Breast epithelium (tissue), 4 donors: ENCODE measurements around the gene VGLL1. TPM values are rescaled to one million over a fixed set of nuclear protein-coding genes. Genes with fewer than 3 reads are reported as not detected.

Experiments used
- DNase-seq, 2 donors: peaks; one replicate each; pipeline ENCODE4 v3.0.0-alpha.2; 2019; ENCODE audit warnings: low spot score in 2 of 2
- H3K27ac ChIP-seq, 2 donors: fragments of 200-600 bp; sonication (generic) in 1 of 2; one replicate each; pipeline ENCODE4 v1.5.1; 2016 to 2019; ENCODE audit warnings: mild to moderate bottlenecking in 1 of 2
- H3K27me3 ChIP-seq, 2 donors: fragments of 200-600 bp; sonication (generic) in 1 of 2; one replicate each; pipeline versions ENCODE4 v1.5.1 to v1.6.0; 2017 to 2019; ENCODE audit warnings: control low read depth in 1 of 2, mild to moderate bottlenecking in 1 of 2
- H3K36me3 ChIP-seq: fragments of 200-600 bp; one replicate; pipeline ENCODE4 v1.5.1; 2019
- H3K4me1 ChIP-seq, 2 donors: fragments of 200-600 bp; sonication (generic); one replicate each; pipeline ENCODE4 v1.5.1; 2016 to 2019; ENCODE audit warnings: control low read depth in 1 of 2
- H3K4me3 ChIP-seq, 3 donors: fragments of 200-600 bp; sonication (generic); 1 replicate in 2 of 3; 2 replicates in 1 of 3; pipeline ENCODE4 v1.5.1; 2016 to 2019; ENCODE audit warnings: mild to moderate bottlenecking in 3 of 3, moderate library complexity in 2 of 3
- H3K9me3 ChIP-seq, 2 donors: fragments of 200-600 bp; sonication (generic) in 1 of 2; one replicate each; pipeline ENCODE4 v1.5.1; 2016 to 2019; ENCODE audit warnings: control low read depth in 1 of 2
- CTCF ChIP-seq, 3 donors: fragments of 450-650 bp; IDR thresholded peaks; one replicate each; pipeline ENCODE4 v1.5.1; 2016 to 2017; ENCODE audit warnings: antibody characterized with exemption in 3 of 3, mild to moderate bottlenecking in 3 of 3, moderate library complexity in 3 of 3
- POLR2A ChIP-seq: fragments of 450-650 bp; IDR thresholded peaks from one replicate; pipeline ENCODE4 v1.6.1; 2016; ENCODE audit warnings: antibody characterized with exemption, mild to moderate bottlenecking, moderate library complexity
- POLR2AphosphoS5 ChIP-seq, 3 donors: sonication (generic); formaldehyde crosslinking; IDR thresholded peaks; one replicate each; pipeline ENCODE4 v1.6.1; 2017; ENCODE audit warnings: antibody characterized with exemption in 3 of 3
- intact Hi-C: fragments of 100-400 bp; cut with DNase I; formaldehyde crosslinking; loops from one replicate; pipeline ENCODE4 v1.15.1; 2023; ENCODE audit warnings: low total_unique reads
- total RNA-seq, 3 donors: library from RNA; depleted of rRNA; stranded (reverse); fragments of >200 nt; gene quantifications; one replicate each; pipeline ENCODE4 v1.1.0, GENCODE V29; 2016

The VGLL1 gene
- total RNA-seq, 3 donors from 2014 or later, result 2.5 to 3.9 TPM; not detected in 1

GRCh38 chrX:136598631-136599030 lies 66.6 kb downstream of the VGLL1 start:
- no peak for DNase-seq
- H3K4me3 ChIP-seq, result no peak overlapping the region
- peaks cover 0 to 12% of the 10 kb centered on the region in 2 donors for H3K27me3 ChIP-seq
- TF ChIP-seq POLR2AphosphoS5 (IDR thresholded peaks at IDR 0.05) (no peak), CTCF (IDR thresholded peaks at IDR 0.05) (no peak), POLR2A (no peak)
- H3K36me3 ChIP-seq, result no peaks in the 10 kb centered on the region
- H3K4me1 ChIP-seq, result no peaks in the 10 kb centered on the region
- H3K9me3 ChIP-seq, result no peaks in the 10 kb centered on the region
- no peak overlapping the region for H3K27ac ChIP-seq
- intact Hi-C loops, result no loop called here

- H3K36me3 ChIP-seq, result no peaks in the 10 kb centered on the region
- TF ChIP-seq POLR2A, result no peak
- no peak for TF ChIP-seq CTCF (IDR thresholded peaks at IDR 0.05)
- TF ChIP-seq POLR2AphosphoS5 (IDR thresholded peaks at IDR 0.05), result no peak
- no peak for DNase-seq
- no peak overlapping the region for H3K4me3 ChIP-seq
- no peaks in the 10 kb centered on the region for H3K4me1 ChIP-seq
- H3K27ac ChIP-seq, result no peak overlapping the region
- H3K9me3 ChIP-seq, result no peaks in the 10 kb centered on the region
- peaks cover 0 to 12% of the 10 kb centered on the region in 2 donors for H3K27me3 ChIP-seq
- intact Hi-C loops, result no loop called here
Measured at GRCh38 chrX:136600059-136600458, 68.0 kb downstream of the VGLL1 start.

Other genes starting within 250 kb of the VGLL1 start
- gene ADGRG4, start 231.3 kb upstream of the VGLL1 start, total RNA-seq, result under 1 TPM; under 0.01 to 0.16 (median under 0.01) TPM
- gene BRS3, start 44.3 kb upstream of the VGLL1 start, total RNA-seq, result not detected
- gene HTATSF1, start 34.6 kb upstream of the VGLL1 start, total RNA-seq, result 10 to 100 TPM; 42.0 to 53.4 (median 52.2) TPM
- under 1 TPM; 0.29 to 0.33 (median 0.32) TPM for gene CD40LG, start 115.9 kb downstream of the VGLL1 start, total RNA-seq
- 100 to 1,000 TPM in 1 of 3 donors, 10 to 100 TPM in 2; 43.6 to 120 (median 55.8) TPM for gene ARHGEF6, start 248.7 kb downstream of the VGLL1 start, total RNA-seq